Measurements from ENCODE around the gene TBC1D24.

Gene TBC1D24

DNA sequence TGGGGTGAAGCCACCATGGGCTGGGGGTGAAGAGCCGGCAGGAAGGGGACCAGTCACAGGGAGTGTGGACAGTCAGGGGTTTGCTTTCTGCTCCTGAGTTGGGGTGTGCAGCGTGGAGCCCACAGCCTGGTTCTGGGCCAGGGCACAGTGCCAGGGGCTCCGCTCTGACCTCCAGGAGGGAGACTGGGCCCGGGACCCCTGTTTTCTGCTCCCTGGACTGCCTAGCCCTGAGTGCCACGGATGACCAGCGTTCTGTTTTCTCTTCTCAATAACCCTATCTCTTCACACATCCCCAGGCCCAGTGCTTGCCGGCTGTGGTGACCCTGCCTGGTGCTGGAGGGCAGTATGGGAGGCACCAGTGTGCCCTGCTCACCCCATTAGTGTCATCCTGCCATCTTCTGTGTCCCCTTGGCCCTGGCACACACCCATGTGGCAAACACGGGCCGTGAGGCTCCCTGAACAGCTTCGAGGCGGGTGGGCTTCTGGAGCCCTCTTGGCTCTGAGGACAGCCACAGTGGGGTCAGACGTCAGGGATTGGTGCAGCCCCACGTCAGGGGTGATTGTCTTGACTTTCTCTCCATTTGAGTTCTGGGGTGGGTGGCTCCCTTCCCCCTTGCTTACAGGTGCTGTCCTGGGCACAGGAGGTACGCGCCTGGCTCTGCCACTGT lies 55.2 kb downstream of the TBC1D24 start:
- TF ChIP-seq EZH2 (IDR thresholded peaks at IDR 0.05; ENCODE audit: borderline replicate concordance, low read length) = no peak
- TF ChIP-seq, protein P1, sequence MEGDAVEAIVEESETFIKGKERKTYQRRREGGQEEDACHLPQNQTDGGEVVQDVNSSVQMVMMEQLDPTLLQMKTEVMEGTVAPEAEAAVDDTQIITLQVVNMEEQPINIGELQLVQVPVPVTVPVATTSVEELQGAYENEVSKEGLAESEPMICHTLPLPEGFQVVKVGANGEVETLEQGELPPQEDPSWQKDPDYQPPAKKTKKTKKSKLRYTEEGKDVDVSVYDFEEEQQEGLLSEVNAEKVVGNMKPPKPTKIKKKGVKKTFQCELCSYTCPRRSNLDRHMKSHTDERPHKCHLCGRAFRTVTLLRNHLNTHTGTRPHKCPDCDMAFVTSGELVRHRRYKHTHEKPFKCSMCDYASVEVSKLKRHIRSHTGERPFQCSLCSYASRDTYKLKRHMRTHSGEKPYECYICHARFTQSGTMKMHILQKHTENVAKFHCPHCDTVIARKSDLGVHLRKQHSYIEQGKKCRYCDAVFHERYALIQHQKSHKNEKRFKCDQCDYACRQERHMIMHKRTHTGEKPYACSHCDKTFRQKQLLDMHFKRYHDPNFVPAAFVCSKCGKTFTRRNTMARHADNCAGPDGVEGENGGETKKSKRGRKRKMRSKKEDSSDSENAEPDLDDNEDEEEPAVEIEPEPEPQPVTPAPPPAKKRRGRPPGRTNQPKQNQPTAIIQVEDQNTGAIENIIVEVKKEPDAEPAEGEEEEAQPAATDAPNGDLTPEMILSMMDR (IDR thresholded peaks at IDR 0.05; ENCODE audit: low read length) = no peak
- no peak overlapping the region for H3K27ac ChIP-seq (ENCODE audit: low read depth, low read length, poor library complexity, severe bottlenecking)
- H3K9ac ChIP-seq (ENCODE audit: low read length) = no peak overlapping the region

DNA sequence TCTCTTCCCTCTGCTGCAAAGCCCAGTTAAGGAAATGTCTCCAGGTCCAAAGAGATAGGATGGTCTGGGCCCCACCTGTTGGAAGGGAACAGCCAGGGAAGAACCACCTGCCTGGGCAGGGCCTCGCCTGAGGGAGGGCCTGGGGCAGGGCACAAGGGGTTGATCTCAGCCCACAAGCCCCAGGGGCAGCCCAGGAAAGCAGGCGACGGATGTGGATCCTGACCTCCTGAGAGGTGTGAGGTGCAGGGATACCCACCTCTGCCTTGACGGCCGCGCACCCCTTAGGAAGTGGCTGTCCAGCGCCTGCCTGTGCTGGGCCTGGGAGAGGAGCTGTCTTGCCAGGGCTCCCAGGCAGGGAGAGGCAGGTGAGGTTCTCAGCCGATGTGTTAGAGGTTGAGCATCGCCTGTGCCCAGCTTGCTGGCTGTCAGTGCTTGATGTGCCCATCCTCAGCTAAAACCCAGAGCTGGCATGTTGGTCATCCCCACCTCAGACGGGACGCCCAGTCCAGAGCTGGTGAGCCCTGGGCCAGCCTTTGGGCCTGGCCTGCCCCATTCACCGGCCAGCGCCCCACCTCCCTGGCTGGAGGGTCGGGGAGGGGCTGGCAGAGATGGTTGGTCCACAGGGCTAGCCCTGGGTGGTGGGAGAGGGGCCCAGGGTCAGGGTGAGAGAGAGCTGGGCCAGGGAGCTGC lies 55.8 kb downstream of the TBC1D24 start:
- peak overlapping the region; percentile 74; the same call in 1 of the 2 replicates for H3K4me2 ChIP-seq (ENCODE audit: low read length)
- peak overlapping the region; percentile 77; the same call in 1 of the 2 replicates for H3K9ac ChIP-seq (ENCODE audit: low read length)
- H3K4me1 ChIP-seq (ENCODE audit: insufficient read depth, low read length, severe bottlenecking) = peaks cover 15% of the 10 kb centered on the region
- H3K27ac ChIP-seq (ENCODE audit: low read depth, low read length, poor library complexity, severe bottlenecking) = peak overlapping the region; percentile 70
- H3K4me3 ChIP-seq (ENCODE audit: low read depth, low read length, poor library complexity, severe bottlenecking) = no peak overlapping the region
- no peak overlapping the region for H2AFZ ChIP-seq (ENCODE audit: low read length)
- no peaks in the 10 kb centered on the region for H3F3A ChIP-seq (ENCODE audit: insufficient read depth, low read length)
- H3K36me3 ChIP-seq (ENCODE audit: insufficient read depth, low read length) = peaks cover 32% of the 10 kb centered on the region; the same call in 1 of the 2 replicates
- TF ChIP-seq EZH2 (IDR thresholded peaks at IDR 0.05; ENCODE audit: borderline replicate concordance, low read length) = no peak
- TF ChIP-seq, protein P1 (IDR thresholded peaks at IDR 0.05; ENCODE audit: low read length) = no peak
- H3K9me2 ChIP-seq (ENCODE audit: low read depth, low read length) = no peaks in the 10 kb centered on the region
- H3K9me3 ChIP-seq (ENCODE audit: low read length) = no peaks in the 10 kb centered on the region
- no peaks in the 10 kb centered on the region for H3K79me2 ChIP-seq (ENCODE audit: insufficient read depth, low read length)
- no peaks in the 10 kb centered on the region for H3K27me3 ChIP-seq (ENCODE audit: insufficient read depth, low read length)
- H4K20me1 ChIP-seq (ENCODE audit: insufficient read depth, low read length) = no peaks in the 10 kb centered on the region

More for the DNA sequence above, 55.2 kb downstream of the TBC1D24 start:
- Histone ChIP-seq H3K4me2 (ENCODE audit: low read length) (no peak overlapping the region), H3K4me1 (ENCODE audit: insufficient read depth, low read length, severe bottlenecking) (peaks cover 15% of the 10 kb centered on the region), H3K9me2 (ENCODE audit: low read depth, low read length) (no peaks in the 10 kb centered on the region), H2AFZ (ENCODE audit: low read length) (no peak overlapping the region), H3K36me3 (ENCODE audit: insufficient read depth, low read length) (peaks cover 33% of the 10 kb centered on the region; the same call in 1 of the 2 replicates), H3K27me3 (ENCODE audit: insufficient read depth, low read length) (no peaks in the 10 kb centered on the region), H3K9me3 (ENCODE audit: low read length) (no peaks in the 10 kb centered on the region), H3F3A (ENCODE audit: insufficient read depth, low read length) (no peaks in the 10 kb centered on the region), H3K4me3 (ENCODE audit: low read depth, low read length, poor library complexity, severe bottlenecking) (no peak overlapping the region), H4K20me1 (ENCODE audit: insufficient read depth, low read length) (no peaks in the 10 kb centered on the region), H3K79me2 (ENCODE audit: insufficient read depth, low read length) (no peaks in the 10 kb centered on the region)

DNA sequence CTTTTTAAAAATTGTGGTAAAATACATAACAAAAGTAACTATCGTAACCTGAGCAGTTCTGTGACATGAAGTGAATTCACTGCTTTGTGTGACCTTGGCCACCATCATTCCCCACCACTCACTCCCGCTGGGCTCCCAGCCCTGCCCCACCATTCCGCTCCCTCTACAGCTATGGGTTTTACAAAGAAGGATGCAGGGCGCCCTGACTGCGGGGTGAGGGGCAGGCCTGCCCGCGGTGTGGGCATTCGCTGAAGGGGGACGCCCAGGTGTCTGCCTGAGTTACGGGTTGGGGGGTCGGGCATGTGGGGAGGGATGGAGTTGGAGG lies 56.4 kb downstream of the TBC1D24 start, which contains the start of gene CEMP1:
Gene CEMP1 (minus strand): TSS at position 38 of the 325 bp plus-strand sequence. CDS start 335 bp downstream, outside the sequence.
- H2AFZ ChIP-seq (ENCODE audit: low read length) = no peak within 1 kb of the TSS
- peaks cover 27% of the 10 kb centered on the region; the same call in 1 of the 2 replicates for H3K36me3 ChIP-seq (ENCODE audit: insufficient read depth, low read length)
- H3K4me1 ChIP-seq (ENCODE audit: insufficient read depth, low read length, severe bottlenecking) = peaks cover 15% of the 10 kb centered on the region
- no peaks in the 10 kb centered on the region for H4K20me1 ChIP-seq (ENCODE audit: insufficient read depth, low read length)
- peak within 1 kb of the TSS; percentile 61 for H3K4me3 ChIP-seq (ENCODE audit: low read depth, low read length, poor library complexity, severe bottlenecking)
- H3K9ac ChIP-seq (ENCODE audit: low read length) = peak within 1 kb of the TSS; percentile 77
- H3K4me2 ChIP-seq (ENCODE audit: low read length) = peak within 1 kb of the TSS; percentile 74
- H3K27ac ChIP-seq (ENCODE audit: low read depth, low read length, poor library complexity, severe bottlenecking) = peak within 1 kb of the TSS; percentile 83
- TF ChIP-seq EZH2 (IDR thresholded peaks at IDR 0.05; ENCODE audit: borderline replicate concordance, low read length) = no peak
- TF ChIP-seq, protein P1 (IDR thresholded peaks at IDR 0.05; ENCODE audit: low read length) = no peak
- H3K79me2 ChIP-seq (ENCODE audit: insufficient read depth, low read length) = no peaks in the 10 kb centered on the region
- H3K27me3 ChIP-seq (ENCODE audit: insufficient read depth, low read length) = no peaks in the 10 kb centered on the region
- H3F3A ChIP-seq (ENCODE audit: insufficient read depth, low read length) = no peaks in the 10 kb centered on the region
- H3K9me2 ChIP-seq (ENCODE audit: low read depth, low read length) = no peaks in the 10 kb centered on the region
- no peaks in the 10 kb centered on the region for H3K9me3 ChIP-seq (ENCODE audit: low read length)

All from OCI-LY1 (cell line).